Peyer's patch (tissue), 4 donors: ENCODE measurements around the gene AFAP1L1.

ENCODE experiments used
- CTCF ChIP-seq, 6 experiments: fragments of 450-650 bp in 4 of 6; fragments of 200-600 bp in 2 of 6; sonication (generic) in 1 of 6; IDR thresholded peaks; one replicate each; pipeline ENCODE4 v1.5.1; 2017 to 2019; ENCODE audit warnings: antibody characterized with exemption in 6 of 6, mild to moderate bottlenecking in 3 of 6, moderate library complexity in 1 of 6
- POLR2A ChIP-seq, 2 donors: fragments of 450-650 bp; IDR thresholded peaks; one replicate each; pipeline ENCODE4 v1.5.1; 2017; ENCODE audit warnings: antibody characterized with exemption in 2 of 2, mild to moderate bottlenecking in 2 of 2, moderate library complexity in 2 of 2

GRCh38 chr5:149323210-149323609 lies 51.6 kb downstream of the AFAP1L1 start:
- TF ChIP-seq CTCF (IDR thresholded peaks at IDR 0.05) (no peak), POLR2A (IDR thresholded peaks at IDR 0.05) (no peak)
